Stimulated activated CD8-positive, alpha-beta memory T cell treated with anti-CD3 and anti-CD28 coated beads, Interleukin-2, amount 100 ng/mL, for 1 hour (primary cell): Measurements from ENCODE around the gene DBET.
"Not testable (repeated sequence)": the region's sequence is repeated elsewhere in the genome, so short reads cannot be mapped to it uniquely, and the experiment has no call there.

Experiments
- DNase-seq, 2 donors: peaks; one replicate each; pipeline ENCODE4 v3.0.0-alpha.2; 2020; ENCODE audit warnings: low read depth in 2 of 2

Gene DBET

GRCh38 chr4:190049378-190050239 lies 14.7 kb upstream of the DBET start:
- DNase-seq = not testable (repeated sequence)

- not testable (repeated sequence) for DNase-seq
Measured at GRCh38 chr4:190058997-190059396, 5.3 kb upstream of the DBET start.

GRCh38 chr4:190064805-190065204 lies 503 bp downstream of the DBET start:
- not testable (repeated sequence) for DNase-seq

GRCh38 chr4:190068351-190068750 lies 4.0 kb downstream of the DBET start:
- DNase-seq = not testable (repeated sequence)

GRCh38 chr4:190093052-190093451 lies 28.8 kb downstream of the DBET start:
- not testable (repeated sequence) for DNase-seq

GRCh38 chr4:190094031-190094430 lies 29.7 kb downstream of the DBET start:
- not testable (repeated sequence) for DNase-seq

GRCh38 chr4:190095335-190095734 lies 31.0 kb downstream of the DBET start:
- DNase-seq = not testable (repeated sequence)

- DNase-seq = not testable (repeated sequence)
Measured at GRCh38 chr4:190099605-190100004, 35.3 kb downstream of the DBET start.

- DNase-seq = not testable (repeated sequence)
Measured at GRCh38 chr4:190101525-190101924, 37.2 kb downstream of the DBET start.

GRCh38 chr4:190106191-190106590 lies 41.9 kb downstream of the DBET start:
- not testable (repeated sequence) for DNase-seq

GRCh38 chr4:190106611-190107480 lies 42.5 kb downstream of the DBET start:
- not testable (repeated sequence) for DNase-seq

GRCh38 chr4:190107766-190108485 lies 43.6 kb downstream of the DBET start:
- not testable (repeated sequence) for DNase-seq

GRCh38 chr4:190108756-190109155 lies 44.5 kb downstream of the DBET start:
- DNase-seq = not testable (repeated sequence)

- not testable (repeated sequence) for DNase-seq
Measured at GRCh38 chr4:190109390-190110011, 45.2 kb downstream of the DBET start.

GRCh38 chr4:190110033-190110432 lies 45.7 kb downstream of the DBET start:
- not testable (repeated sequence) for DNase-seq

- not testable (repeated sequence) for DNase-seq
Measured at GRCh38 chr4:190110570-190111295, 46.4 kb downstream of the DBET start.

- not testable (repeated sequence) for DNase-seq
Measured at GRCh38 chr4:190112879-190113278, 48.6 kb downstream of the DBET start.

GRCh38 chr4:190114991-190115390 lies 50.7 kb downstream of the DBET start:
- not testable (repeated sequence) for DNase-seq
